Measurements from ENCODE around the gene NR2C2AP.
A peak's percentile ranks its signal among the peaks of the same experiment; 100 is the strongest.

The NR2C2AP gene

DNA sequence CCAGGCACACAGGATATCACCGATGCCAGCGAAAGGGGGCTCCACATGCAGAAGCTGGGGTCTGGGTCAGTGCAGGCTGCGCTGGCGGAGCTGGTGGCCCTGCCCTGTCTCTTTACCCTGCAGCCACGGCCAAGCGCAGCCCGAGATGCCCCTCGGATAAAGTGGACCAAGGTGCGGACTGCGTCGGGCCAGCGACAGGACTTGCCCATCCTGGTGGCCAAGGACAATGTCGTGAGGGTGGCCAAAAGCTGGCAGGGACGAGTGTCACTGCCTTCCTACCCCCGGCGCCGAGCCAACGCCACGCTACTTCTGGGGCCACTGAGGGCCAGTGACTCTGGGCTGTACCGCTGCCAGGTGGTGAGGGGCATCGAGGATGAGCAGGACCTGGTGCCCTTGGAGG lies 15.7 kb upstream of the NR2C2AP start:
- TF ChIP-seq, protein P1, sequence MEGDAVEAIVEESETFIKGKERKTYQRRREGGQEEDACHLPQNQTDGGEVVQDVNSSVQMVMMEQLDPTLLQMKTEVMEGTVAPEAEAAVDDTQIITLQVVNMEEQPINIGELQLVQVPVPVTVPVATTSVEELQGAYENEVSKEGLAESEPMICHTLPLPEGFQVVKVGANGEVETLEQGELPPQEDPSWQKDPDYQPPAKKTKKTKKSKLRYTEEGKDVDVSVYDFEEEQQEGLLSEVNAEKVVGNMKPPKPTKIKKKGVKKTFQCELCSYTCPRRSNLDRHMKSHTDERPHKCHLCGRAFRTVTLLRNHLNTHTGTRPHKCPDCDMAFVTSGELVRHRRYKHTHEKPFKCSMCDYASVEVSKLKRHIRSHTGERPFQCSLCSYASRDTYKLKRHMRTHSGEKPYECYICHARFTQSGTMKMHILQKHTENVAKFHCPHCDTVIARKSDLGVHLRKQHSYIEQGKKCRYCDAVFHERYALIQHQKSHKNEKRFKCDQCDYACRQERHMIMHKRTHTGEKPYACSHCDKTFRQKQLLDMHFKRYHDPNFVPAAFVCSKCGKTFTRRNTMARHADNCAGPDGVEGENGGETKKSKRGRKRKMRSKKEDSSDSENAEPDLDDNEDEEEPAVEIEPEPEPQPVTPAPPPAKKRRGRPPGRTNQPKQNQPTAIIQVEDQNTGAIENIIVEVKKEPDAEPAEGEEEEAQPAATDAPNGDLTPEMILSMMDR (IDR thresholded peaks at IDR 0.05; ENCODE audit: unreplicated experiment in 3 of 3) = no peak
- peaks cover 70% of the 10 kb centered on the region for H3K27me3 Mint-ChIP-seq (ENCODE audit: low read depth)
- H3K27ac Mint-ChIP-seq = no peak overlapping the region
- no peaks in the 10 kb centered on the region for H3K36me3 Mint-ChIP-seq (ENCODE audit: low read depth)
- H3K4me3 Mint-ChIP-seq = no peak overlapping the region
- H3K4me1 Mint-ChIP-seq = no peaks in the 10 kb centered on the region
- no peaks in the 10 kb centered on the region for H3K9me3 Mint-ChIP-seq

DNA sequence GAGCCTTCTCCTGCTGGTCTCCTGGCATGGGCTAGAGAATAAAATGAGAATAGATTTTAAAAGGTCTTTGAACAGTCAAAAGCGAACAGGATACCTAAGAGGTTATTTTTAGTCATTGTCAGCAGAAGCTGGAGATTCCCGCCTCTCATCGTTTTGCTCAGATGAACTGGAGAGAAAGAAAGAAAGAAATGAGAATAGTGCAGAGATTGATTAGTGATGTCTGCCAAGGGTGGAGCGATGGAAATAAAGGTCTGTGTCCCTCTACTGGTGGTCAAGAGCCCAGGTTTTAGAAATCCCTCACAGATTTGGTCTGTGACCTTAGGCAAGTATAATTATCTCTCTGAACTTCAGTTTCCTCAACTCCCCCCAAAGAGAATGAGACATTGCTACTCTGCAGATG lies 13.9 kb upstream of the NR2C2AP start:
- no peaks in the 10 kb centered on the region for H3K36me3 Mint-ChIP-seq (ENCODE audit: low read depth)
- peaks cover 71% of the 10 kb centered on the region for H3K27me3 Mint-ChIP-seq (ENCODE audit: low read depth)
- H3K4me3 Mint-ChIP-seq = no peak overlapping the region
- H3K27ac Mint-ChIP-seq = no peak overlapping the region
- TF ChIP-seq, protein P1 (IDR thresholded peaks at IDR 0.05; ENCODE audit: unreplicated experiment in 3 of 3) = no peak
- no peaks in the 10 kb centered on the region for H3K4me1 Mint-ChIP-seq
- H3K9me3 Mint-ChIP-seq = no peaks in the 10 kb centered on the region

GRCh38 chr19:19215792-19216191 lies 12.6 kb upstream of the NR2C2AP start:
- TF ChIP-seq, protein P1 (IDR thresholded peaks at IDR 0.05; ENCODE audit: unreplicated experiment in 3 of 3) = no peak
- no peaks in the 10 kb centered on the region for H3K36me3 Mint-ChIP-seq (ENCODE audit: low read depth)
- no peak overlapping the region for H3K27ac Mint-ChIP-seq
- H3K9me3 Mint-ChIP-seq = no peaks in the 10 kb centered on the region
- no peaks in the 10 kb centered on the region for H3K4me1 Mint-ChIP-seq
- H3K4me3 Mint-ChIP-seq = no peak overlapping the region
- H3K27me3 Mint-ChIP-seq (ENCODE audit: low read depth) = peaks cover 78% of the 10 kb centered on the region

DNA sequence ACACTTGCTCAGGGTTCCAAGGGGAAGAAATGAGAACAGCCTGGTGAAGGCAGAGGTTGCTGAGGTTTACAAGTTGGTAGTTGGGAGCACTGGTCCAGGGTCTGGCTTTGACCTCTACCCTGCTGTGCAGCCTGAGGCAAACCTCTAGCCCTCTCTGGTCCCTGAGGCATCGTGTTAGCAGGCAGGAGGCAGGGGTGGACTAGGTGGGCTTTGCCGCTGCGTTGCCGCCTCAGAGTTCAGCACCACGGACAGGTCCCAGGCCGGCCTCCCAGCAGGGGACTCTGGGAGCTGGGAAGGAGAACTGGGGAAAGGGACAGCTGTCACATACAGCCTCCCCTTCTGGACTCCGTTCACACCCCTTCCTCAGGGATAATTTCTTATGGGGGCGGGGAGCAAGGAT lies 11.7 kb upstream of the NR2C2AP start:
- Mint-ChIP-seq H3K27ac (no peak overlapping the region), H3K9me3 (no peaks in the 10 kb centered on the region), H3K4me3 (no peak overlapping the region), H3K4me1 (no peaks in the 10 kb centered on the region), H3K36me3 (ENCODE audit: low read depth) (no peaks in the 10 kb centered on the region), H3K27me3 (ENCODE audit: low read depth) (peaks cover 81% of the 10 kb centered on the region)
- TF ChIP-seq, protein P1 (IDR thresholded peaks at IDR 0.05; ENCODE audit: unreplicated experiment in 3 of 3) = no peak

DNA sequence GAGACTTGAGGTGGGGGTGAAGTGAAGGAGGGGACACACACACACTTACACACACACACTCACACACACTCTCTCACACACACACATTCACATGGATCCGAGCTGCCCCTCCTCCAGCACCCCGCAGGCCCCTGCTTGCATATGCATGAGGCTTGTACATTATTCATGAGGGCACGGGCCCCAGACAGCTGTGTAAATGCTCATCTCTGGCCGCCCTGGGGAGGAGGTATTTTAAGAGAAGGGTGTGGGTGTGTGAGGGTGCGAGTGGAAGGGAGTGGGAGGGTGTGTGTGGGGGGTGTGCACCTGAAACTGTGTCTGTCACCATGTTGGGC lies 10.9 kb upstream of the NR2C2AP start:
- H3K36me3 Mint-ChIP-seq (ENCODE audit: low read depth) = no peaks in the 10 kb centered on the region
- TF ChIP-seq, protein P1 (IDR thresholded peaks at IDR 0.05; ENCODE audit: unreplicated experiment in 3 of 3) = no peak
- H3K4me3 Mint-ChIP-seq = peak overlapping the region in 1 of 3 experiments; percentile 16
- peaks cover 85% of the 10 kb centered on the region for H3K27me3 Mint-ChIP-seq (ENCODE audit: low read depth)
- no peaks in the 10 kb centered on the region for H3K4me1 Mint-ChIP-seq
- H3K27ac Mint-ChIP-seq = no peak overlapping the region
- no peaks in the 10 kb centered on the region for H3K9me3 Mint-ChIP-seq

- TF ChIP-seq, protein P1 (IDR thresholded peaks at IDR 0.05; ENCODE audit: unreplicated experiment in 3 of 3) = no peak
- no peaks in the 10 kb centered on the region for H3K9me3 Mint-ChIP-seq
- no peaks in the 10 kb centered on the region for H3K4me1 Mint-ChIP-seq
- no peak overlapping the region for H3K27ac Mint-ChIP-seq
- peaks cover 86% of the 10 kb centered on the region for H3K27me3 Mint-ChIP-seq (ENCODE audit: low read depth)
- H3K36me3 Mint-ChIP-seq (ENCODE audit: low read depth) = no peaks in the 10 kb centered on the region
- peak overlapping the region in 1 of 3 experiments; percentile 45 for H3K4me3 Mint-ChIP-seq
Observed at GRCh38 chr19:19213426-19214158, 10.4 kb upstream of the NR2C2AP start.

All from nephron (organoid).